OCI-LY7 (cell line): Measurements from ENCODE around the gene TAF6.

Source experiments
- CTCF ChIP-seq: fragments of 200-600 bp; sonication (generic); conservative IDR thresholded peaks from 2 replicates; pipeline ENCODE4 v1.5.1; 2014; ENCODE audit warnings: mild to moderate bottlenecking, antibody characterized with exemption, low read length, moderate library complexity, mixed read lengths
- EZH2phosphoT487 ChIP-seq: fragments of 200-600 bp; sonication (generic); IDR thresholded peaks from 2 replicates; pipeline ENCODE4 v1.6.1; 2018; ENCODE audit warnings: low read depth, borderline replicate concordance, mild to moderate bottlenecking, mixed run types, antibody characterized with exemption, low read length, moderate library complexity, mixed read lengths

- no peak for TF ChIP-seq CTCF
- TF ChIP-seq EZH2phosphoT487, result no peak
Observed at GRCh38 chr7:100087055-100087750, 32.0 kb downstream of the TAF6 start.
